ENCODE results near the gene TNPO3.

The TNPO3 gene

DNA sequence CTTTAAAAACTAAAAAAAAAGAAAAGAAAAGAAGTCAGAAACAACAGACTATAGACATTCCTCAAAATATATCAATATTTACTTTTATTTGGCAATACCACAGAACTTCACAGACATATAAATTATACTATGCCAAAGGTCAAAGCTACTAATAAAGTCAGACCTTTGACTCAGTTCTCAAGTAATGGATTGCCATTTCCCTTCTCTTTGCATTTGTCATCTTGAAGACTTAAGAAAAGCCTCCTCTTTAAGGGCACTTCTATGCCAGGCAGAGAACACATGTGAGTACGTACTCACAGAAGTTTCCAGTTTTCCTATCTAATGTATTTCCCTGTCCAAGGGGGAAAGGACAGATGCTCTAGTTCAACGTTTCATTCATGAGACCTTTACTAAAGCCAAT lies 37.6 kb downstream of the TNPO3 start:
- Mint-ChIP-seq H3K4me1 (no peaks in the 10 kb centered on the region), H3K27ac (no peak overlapping the region), H3K9me3 (no peaks in the 10 kb centered on the region), H3K27me3 (ENCODE audit: low read depth) (no peaks in the 10 kb centered on the region), H3K4me3 (no peak overlapping the region), H3K36me3 (ENCODE audit: low read depth) (peaks cover 44% of the 10 kb centered on the region)
- TF ChIP-seq, protein P1, sequence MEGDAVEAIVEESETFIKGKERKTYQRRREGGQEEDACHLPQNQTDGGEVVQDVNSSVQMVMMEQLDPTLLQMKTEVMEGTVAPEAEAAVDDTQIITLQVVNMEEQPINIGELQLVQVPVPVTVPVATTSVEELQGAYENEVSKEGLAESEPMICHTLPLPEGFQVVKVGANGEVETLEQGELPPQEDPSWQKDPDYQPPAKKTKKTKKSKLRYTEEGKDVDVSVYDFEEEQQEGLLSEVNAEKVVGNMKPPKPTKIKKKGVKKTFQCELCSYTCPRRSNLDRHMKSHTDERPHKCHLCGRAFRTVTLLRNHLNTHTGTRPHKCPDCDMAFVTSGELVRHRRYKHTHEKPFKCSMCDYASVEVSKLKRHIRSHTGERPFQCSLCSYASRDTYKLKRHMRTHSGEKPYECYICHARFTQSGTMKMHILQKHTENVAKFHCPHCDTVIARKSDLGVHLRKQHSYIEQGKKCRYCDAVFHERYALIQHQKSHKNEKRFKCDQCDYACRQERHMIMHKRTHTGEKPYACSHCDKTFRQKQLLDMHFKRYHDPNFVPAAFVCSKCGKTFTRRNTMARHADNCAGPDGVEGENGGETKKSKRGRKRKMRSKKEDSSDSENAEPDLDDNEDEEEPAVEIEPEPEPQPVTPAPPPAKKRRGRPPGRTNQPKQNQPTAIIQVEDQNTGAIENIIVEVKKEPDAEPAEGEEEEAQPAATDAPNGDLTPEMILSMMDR (IDR thresholded peaks at IDR 0.05; ENCODE audit: unreplicated experiment in 3 of 3) = no peak

DNA sequence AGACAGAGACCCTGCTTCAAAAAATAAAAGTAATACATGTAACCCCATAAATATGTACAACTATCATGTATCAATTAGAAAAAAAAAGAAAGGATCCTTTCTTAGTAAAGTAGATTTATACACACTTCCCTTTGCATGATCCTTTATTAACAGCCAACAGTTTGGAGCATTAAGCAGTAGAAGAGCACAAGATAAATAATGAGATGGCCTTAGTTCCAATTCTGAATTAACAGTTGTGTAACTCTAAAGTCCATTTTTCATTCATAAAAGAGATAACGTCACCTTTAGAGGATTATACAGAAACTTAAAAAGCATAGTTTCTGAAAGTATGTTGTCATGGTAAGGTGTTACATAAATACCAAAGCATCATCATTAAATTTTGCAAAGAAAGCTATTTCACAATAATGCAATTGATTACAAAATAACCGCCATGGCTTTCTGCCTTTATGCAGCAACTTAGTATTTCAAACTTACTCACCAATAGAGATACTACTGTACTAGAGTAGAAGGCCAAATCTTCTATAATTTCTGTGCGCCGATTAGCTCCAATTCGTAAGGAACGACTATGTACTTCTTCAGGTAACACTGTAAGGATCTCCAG lies 40.3 kb downstream of the TNPO3 start:
- H3K9me3 Mint-ChIP-seq = no peaks in the 10 kb centered on the region
- H3K27me3 Mint-ChIP-seq (ENCODE audit: low read depth) = no peaks in the 10 kb centered on the region
- no peak overlapping the region for H3K4me3 Mint-ChIP-seq
- H3K4me1 Mint-ChIP-seq = no peaks in the 10 kb centered on the region
- TF ChIP-seq, protein P1 (IDR thresholded peaks at IDR 0.05; ENCODE audit: unreplicated experiment in 3 of 3) = no peak
- H3K36me3 Mint-ChIP-seq (ENCODE audit: low read depth) = peaks cover 54% of the 10 kb centered on the region
- H3K27ac Mint-ChIP-seq = no peak overlapping the region

DNA sequence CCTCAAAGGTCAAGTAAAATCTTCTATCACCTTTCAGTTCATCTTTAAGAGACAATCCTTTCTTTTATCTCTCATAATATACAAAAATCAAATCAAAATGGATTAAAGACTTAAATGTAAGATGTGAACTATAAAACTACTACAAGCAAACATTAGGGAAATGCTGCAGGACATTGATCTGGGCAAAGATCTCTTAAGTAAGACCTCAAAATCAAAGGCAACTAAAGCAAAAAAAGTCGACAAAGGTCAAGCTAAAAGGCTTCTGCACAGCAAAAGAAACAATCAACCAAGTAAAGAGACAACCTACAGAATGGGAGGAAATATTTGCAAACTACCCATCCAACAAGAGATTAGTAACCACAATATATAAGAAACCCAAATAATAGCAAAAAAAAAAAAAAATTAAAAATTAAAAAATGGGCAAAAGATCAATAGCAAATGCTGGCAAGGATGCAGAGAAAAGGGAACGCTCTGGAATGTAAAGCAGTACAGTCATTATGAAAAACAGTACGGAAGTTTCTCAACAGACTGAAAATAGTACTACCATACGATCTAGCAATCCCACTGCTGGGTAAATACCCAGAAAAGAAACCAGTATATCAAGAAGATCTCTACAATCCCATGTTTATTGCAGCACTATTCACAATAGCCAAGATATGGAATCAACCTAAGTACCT lies 41.7 kb downstream of the TNPO3 start:
- TF ChIP-seq, protein P1 (IDR thresholded peaks at IDR 0.05; ENCODE audit: unreplicated experiment in 3 of 3) = no peak
- Mint-ChIP-seq H3K9me3 (no peaks in the 10 kb centered on the region), H3K4me1 (no peaks in the 10 kb centered on the region), H3K36me3 (ENCODE audit: low read depth) (peaks cover 57% of the 10 kb centered on the region), H3K4me3 (no peak overlapping the region), H3K27me3 (ENCODE audit: low read depth) (no peaks in the 10 kb centered on the region), H3K27ac (no peak overlapping the region)

DNA sequence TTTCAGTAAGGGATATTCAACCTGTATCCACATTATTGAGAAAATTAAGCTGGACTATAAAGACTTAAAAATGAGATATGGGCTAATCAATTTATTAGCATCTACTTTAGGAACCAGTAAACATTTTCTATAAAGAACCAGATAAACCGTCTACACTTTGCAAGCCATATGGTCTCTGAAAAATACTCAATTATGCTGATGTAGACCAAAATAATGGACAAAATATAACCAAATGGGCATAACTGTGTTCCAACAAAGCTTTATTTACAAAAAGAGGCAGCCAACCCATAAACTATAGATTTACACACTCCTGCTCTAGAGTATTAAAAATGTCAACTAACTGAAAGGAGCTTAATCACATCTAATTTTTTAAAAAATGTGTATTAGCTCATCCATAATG lies 42.3 kb downstream of the TNPO3 start:
- Mint-ChIP-seq H3K4me1 (peaks cover 1% of the 10 kb centered on the region), H3K9me3 (no peaks in the 10 kb centered on the region), H3K27ac (no peak overlapping the region), H3K4me3 (no peak overlapping the region), H3K27me3 (ENCODE audit: low read depth) (no peaks in the 10 kb centered on the region), H3K36me3 (ENCODE audit: low read depth) (peaks cover 56% of the 10 kb centered on the region)
- TF ChIP-seq, protein P1 (IDR thresholded peaks at IDR 0.05; ENCODE audit: unreplicated experiment in 3 of 3) = no peak

DNA sequence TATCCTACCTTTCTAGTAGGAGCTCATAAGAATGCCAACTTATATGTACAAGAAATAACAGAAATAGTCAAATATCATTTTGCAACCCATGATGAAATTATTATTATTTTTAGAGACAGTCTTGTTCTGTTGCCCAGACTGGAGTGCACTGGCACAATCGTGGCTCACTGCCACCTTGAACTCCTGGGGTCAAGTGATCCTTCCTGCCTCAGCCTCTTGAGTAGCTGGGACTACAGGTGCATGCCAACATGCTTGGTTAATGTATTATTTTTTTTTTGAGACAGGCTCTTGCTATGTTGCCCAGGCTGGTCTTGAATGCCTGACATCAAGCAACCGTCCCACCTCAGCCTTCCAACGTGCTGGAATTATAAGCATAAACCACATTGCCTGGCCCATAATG lies 44.8 kb downstream of the TNPO3 start:
- Mint-ChIP-seq H3K9me3 (no peaks in the 10 kb centered on the region), H3K4me3 (no peak overlapping the region), H3K27ac (no peak overlapping the region), H3K27me3 (ENCODE audit: low read depth) (no peaks in the 10 kb centered on the region), H3K36me3 (ENCODE audit: low read depth) (peaks cover 49% of the 10 kb centered on the region), H3K4me1 (peaks cover 5% of the 10 kb centered on the region)
- TF ChIP-seq, protein P1 (IDR thresholded peaks at IDR 0.05; ENCODE audit: unreplicated experiment in 3 of 3) = no peak

DNA sequence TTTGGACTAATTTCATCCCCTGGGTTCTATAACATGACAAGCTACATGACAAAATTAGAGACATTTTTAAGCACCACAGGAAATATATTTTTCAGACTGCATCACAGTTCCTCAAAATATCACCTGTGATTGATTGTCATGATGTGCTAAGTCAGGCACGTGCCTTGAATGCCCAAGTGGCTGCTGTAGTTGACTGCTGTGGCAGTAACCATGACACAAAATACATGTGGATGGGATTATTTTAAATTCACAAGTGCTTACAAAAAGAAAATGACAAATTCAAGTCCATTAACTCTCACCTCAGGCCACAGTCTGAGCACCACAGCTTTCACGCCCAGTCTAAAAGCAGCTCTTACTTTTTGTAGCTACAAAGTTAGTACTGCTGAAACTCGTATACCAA lies 45.5 kb downstream of the TNPO3 start:
- H3K27me3 Mint-ChIP-seq (ENCODE audit: low read depth) = no peaks in the 10 kb centered on the region
- peaks cover 48% of the 10 kb centered on the region for H3K36me3 Mint-ChIP-seq (ENCODE audit: low read depth)
- TF ChIP-seq, protein P1 (IDR thresholded peaks at IDR 0.05; ENCODE audit: unreplicated experiment in 3 of 3) = no peak
- no peaks in the 10 kb centered on the region for H3K9me3 Mint-ChIP-seq
- no peak overlapping the region for H3K4me3 Mint-ChIP-seq
- no peak overlapping the region for H3K27ac Mint-ChIP-seq
- H3K4me1 Mint-ChIP-seq = peaks cover 5% of the 10 kb centered on the region
